Left renal pelvis (tissue), 4 donors: ENCODE measurements around the gene FGD4. TPM values are rescaled to one million over a fixed set of nuclear protein-coding genes. Genes with fewer than 3 reads are reported as not detected.

Experiments used
- DNase-seq, 4 donors: peaks; one replicate each; pipeline ENCODE4 v3.0.0-alpha.2; 2013; ENCODE audit warnings: low read depth in 4 of 4, low spot score in 3 of 4
- polyA plus RNA-seq, 4 donors: library from polyadenylated mRNA; unstranded; fragments of 120-200 nt; gene quantifications; one replicate each; pipeline ENCODE4 v1.2.1, GENCODE V29; 2013; ENCODE audit not compliant: insufficient read length in 4 of 4

FGD4 gene
- polyA plus RNA-seq, 4 donors = 3.4 to 18.5 (median 14.9) TPM

DNA sequence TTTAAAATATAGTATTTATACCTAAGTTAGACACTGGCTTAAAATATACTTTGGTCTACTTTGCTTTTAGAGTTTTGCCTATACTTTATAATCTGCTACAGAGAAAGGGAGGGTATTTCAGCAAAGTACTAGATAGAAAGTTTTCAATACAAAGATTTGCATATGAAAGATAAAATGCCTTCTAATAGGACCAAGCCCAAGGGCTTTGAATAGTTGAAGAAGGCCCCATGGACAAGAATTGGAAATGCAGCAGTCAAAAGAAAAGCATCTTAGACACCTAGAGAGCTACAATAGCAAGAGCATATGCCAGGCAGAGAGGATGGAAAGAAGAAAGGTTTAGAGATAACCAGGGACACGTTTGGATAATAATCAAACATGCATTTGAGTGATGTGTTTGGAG is 196.7 kb downstream of the FGD4 start:
- DNase-seq = no peak

DNA sequence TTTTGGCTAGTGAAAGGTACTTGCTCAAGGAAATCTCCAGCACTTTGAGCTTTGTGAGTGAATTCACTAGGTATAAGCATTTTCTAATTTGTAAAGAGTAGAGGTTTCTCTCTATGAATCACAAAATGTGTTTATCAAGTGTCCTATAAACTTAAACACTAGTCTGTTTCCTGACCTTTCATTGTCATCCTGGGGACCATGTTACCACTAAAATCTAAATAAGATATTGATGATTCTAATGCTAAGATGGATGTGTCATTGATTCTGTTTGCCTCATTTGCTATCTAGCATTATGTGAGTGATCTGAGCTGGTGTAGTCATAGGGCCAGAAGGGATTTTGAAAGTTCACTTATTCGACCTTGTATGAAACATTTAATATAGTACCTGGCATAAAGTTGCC is 199.3 kb downstream of the FGD4 start:
- DNase-seq = no peak

DNA sequence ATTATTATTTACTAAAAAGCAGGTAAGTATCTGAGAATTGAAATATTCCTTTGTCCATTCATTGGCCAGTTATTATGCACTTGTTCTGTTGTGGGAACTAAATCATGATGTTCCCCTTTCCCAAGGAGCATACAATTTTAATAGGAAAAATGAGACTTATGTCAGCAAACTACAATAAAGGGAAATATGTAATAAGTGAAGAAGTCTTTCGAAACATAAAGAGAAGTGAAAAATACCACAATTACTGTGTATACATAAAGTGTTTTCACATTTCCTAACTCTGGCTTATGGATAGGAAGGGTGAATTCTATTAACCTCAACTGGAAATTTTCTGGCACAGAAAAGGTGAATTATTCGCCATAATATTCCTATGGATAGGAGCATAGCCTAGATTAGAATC is 201.3 kb downstream of the FGD4 start:
- DNase-seq = no peak

DNA sequence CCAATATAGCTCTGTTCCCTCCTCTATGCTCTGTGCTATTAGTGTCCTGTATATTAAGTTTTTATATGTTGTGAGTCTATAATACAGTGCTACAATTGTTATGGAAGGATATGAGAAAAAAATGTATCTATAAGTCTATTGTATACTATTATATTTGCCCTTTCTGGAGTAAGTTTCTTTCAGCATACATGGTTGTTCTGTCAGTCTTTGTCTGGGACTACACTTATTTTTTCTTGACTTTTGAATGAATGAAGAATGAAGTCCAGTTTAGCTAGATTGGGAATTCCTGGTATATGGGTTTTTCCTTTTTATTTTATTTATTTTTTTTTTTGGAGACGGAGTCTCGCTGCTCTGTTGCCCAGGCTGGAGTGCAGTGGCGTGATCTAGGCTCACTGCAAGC is 203.7 kb downstream of the FGD4 start:
- no peak for DNase-seq

DNA sequence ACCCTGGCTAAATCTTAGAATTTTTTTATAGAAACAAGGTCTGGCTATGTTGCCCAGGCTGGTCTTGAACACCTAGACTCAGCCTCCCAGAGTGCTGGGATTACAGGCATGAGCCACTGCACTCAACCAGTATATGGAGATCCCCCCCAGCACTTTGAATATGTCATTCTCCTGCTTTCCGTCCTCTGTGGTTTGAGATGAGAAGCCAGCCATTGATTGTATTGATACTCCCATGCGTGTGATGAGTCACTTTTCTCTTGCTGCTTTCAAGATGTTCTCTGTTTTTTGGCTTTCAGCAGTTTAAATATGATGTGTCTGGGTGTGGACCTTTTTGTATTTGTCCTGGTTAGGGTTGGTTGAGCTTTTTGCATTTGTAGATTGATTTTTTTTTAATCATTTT is 204.5 kb downstream of the FGD4 start:
- no peak for DNase-seq

DNA sequence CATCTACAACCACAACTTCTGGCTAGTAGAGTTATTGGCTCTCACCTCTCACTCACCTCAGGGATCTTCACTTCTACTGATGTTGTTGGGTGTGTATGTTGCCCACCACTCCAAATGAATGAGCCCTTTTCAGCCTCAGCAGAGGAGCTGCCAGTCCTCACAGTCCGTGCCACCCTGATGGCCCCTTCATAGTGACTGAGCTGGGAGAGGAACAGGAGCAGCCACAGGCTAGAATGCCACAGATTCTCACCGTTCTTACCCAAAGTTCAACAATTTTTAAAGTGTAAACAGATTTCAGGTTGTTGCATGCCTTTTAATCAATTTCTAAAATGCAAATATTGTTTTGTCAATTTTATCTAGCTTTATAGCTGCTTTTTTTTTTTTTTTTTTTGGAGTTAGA is 205.2 kb downstream of the FGD4 start:
- no peak for DNase-seq

DNA sequence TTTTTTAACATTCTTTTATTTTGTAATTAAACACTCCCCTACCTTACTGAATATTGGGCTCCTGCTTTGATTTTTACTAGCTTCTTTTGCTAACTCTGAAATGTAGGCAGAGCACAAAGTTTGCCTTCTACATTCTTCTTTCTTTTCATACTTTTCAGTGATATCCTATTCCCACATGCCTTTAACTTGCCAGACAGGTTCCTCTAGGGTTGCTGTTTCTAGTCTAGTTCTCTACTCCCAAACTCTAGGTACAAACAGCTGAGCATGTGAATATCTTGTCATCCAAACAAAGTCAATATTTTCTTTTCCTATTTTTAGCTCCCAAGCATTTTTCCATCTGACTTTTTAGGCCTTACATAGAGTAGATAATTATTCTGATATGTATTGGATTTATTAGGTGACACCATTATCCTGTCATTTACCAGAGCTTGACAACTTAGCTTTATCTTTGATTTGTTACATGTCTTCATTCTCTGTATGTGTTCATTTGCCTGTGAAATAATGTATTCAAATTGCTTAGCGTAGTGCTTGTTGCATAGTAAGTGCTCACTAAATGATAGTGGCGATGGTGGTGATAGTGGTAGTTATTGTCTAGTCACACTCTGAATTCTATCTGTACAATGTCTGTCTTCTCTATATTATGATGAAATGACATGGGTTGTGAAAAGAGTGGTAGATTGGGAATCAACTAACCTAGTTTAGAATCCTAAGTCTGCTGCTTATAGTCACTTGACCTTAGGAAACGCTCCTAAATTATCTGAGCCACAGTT is 206.2 kb downstream of the FGD4 start:
- no peak for DNase-seq

DNA sequence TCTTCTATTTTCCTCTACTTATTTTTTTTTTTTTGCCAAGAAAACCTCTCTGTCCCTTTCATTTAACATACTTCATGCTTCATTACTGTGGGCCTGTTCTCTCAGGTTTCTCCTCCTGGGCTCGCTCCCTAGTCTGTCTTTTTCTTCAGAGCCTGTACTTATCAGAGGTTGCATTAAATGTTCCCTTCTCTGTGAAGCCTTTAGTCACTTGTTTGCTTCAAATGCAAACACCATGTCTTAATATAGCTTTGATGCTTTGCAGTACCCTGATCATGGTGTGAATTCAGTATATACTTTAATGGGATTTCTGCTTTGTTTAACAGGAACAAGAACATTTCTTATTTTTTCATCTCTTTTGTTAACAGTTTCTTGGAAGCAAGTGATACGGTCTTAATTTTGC is 207.1 kb downstream of the FGD4 start:
- DNase-seq = no peak

DNA sequence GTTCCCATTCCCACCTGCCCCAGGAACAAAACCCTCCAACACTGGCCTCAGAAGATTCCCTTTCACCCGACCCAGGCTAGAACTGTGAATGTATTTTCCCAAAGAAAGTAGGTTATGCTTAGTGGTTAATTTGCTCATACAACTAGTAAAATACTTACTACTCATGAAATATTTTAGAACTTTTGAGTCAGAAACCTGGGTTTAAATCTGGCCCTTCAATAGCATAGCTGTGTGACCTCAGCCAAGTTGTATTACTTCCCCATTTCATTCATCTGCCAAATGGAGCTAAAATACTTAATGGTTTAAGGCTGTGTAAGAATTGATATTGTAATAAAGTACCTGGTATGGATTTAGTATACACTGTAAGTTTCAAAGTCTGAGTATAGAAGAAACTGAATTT is 210.6 kb downstream of the FGD4 start:
- no peak for DNase-seq

DNA sequence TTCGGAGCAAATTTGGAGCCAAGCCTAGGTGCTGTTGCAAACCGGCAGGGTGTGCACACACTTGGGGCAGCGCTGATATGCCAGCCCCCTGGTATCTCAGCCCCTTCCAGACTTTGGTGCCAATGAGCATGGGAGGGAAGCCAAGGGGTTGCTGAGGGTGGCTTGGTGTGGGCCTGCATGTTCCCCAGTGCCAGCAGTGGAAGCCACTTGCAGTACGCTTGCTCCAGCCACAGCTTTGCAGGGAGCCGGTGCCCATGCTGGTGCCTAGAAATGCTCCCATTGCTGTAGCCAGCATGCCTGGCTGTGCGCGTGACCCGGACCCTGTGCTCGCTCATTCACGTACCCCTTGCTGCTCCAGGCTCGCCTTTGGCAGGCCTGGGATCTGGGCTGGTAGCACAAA is 212.6 kb downstream of the FGD4 start:
- no peak for DNase-seq

DNA sequence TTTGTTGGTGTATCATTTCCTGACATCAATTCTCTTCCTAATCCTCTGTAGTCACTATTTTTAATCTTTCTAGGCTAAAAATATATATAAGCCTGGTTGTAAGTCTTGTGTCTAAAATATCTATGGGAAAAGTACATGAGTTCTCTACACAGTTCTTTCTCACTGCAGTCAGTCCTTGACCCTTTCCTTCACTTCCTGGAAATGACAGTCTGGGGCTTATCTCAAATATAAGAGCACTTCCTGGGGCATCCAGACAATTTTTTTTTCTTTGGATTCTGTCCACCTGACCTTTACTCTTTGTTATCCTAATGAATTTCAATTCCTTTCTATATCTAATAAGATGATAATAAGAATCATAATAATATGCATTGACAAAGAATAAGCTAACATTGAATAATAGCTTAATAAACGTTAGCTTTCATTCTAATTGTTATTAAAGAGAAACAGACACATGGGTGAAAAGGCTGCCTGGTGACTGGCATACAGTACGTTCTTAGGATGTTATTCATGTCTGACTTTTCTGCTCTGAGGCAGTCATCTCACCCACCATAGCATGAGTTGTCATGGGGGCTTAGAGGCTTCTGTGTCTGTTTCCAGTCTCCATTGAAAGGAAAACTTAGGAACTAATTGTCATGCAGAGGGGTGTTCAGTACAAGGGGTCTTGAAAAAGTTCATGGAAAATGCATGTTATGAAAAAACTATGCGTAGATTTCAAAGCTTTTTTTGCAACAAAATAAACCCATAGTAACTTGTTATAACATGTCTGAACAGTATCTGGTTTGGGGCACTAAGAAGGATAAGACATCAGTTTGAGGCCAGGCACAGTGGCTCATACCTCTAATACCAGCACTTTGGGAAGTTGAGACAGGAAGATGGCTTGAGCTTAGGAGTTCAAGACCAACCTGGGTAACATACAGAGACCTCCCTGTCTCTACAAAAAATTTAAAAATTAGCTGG is 213.6 kb downstream of the FGD4 start:
- no peak for DNase-seq

DNA sequence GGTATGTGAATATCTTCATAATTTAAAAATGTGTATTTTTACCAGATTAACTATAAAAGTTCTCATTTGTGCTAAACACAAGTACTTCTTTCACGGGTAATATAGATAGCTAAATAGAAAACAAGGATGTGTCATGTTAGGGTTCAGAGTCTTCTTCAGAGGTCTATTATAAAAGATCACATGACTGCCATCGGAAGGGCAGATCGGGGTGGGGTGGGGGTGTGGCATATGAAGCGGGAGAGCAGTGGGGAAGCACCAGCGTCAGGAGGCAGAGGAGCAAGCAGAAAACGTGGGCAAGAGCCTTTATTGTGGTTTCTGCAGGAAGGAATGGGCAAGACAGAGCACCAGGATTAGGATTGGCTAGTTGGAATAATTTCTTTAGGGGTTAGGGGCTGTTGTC is 216.1 kb downstream of the FGD4 start:
- no peak for DNase-seq

DNA sequence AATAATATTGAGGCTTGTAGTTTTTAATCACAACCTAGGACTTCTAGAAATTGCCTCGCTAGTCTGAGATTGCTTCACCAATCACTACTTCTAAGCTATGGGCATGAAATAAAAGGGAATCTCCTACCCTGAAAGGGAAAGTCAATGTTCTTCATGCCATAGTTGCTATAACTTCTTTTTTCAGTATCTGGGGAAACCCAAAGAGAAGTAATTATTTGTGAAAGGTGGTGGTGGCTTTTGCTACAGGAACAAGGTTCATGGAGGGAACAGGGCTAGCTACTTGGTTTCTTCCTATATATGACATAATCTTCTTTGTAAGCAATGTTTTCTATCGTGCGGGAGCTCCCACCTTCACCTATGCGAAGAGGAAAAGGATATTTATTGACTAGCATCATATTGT is 218.2 kb downstream of the FGD4 start:
- DNase-seq = no peak

DNA sequence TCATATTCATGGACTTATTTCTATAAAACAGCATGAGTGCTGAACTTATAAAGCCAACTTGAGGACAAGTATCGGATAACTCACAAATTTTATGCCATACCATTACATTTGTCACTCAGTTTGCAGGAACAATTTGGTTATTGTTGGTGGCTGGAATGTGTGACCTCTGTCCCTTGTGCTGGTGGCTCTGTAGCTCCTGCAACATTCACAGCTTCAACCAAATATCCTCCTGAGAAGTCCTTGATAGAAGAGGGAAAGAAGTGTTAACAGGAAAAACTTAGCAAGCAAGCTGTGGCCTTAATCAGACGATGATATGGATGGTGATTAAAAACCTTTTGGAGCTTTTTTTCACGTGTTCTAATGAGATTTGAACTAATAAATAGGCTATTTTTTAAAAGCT is 218.8 kb downstream of the FGD4 start:
- DNase-seq = no peak

DNA sequence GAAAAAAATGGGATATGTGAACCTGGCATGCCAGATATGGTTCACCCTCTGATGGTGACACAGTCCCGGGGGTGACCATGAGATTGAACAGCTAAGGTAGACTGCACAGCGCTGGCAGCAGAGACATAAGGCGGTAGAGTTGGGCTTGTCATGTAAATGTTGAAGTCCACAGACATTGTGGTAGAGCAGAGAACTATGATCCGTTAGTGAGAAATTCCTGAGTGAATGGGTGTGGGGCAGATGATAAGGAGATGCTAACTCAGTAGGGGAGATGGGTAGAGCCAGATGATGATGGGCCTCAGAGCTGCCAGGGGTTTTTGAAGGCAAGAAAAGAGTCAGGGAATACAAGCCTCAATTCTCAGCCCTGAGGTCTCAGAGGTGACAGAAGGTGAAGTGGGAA is 228.6 kb downstream of the FGD4 start:
- no peak for DNase-seq

DNA sequence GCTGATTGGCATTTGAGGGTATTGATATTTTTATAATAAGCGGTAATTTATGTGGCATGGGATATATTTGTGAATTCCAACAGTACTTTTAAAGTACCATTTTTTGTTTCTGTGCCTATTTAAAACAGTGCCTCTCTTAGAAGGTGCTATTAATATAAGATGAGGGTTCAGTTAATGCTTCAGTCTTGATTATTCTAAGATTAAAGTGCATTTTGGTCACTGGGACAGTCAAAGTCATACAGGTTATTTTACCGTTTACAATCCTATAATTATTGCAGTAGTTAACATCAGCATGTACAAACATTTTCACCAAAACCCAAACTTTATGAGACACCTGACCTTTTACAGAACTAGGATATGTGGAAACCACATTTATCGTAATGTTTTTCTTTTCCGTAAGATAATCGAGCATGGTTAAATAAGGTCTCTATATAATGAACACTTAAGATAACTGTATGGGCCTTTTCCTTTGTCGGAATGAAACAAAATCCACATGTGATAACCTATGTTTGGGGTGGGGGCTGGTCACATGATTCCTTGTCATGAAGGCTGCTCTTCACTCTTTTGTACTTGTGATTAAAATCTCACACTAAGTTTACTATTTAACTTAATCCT is 242.0 kb downstream of the FGD4 start:
- DNase-seq = no peak

DNA sequence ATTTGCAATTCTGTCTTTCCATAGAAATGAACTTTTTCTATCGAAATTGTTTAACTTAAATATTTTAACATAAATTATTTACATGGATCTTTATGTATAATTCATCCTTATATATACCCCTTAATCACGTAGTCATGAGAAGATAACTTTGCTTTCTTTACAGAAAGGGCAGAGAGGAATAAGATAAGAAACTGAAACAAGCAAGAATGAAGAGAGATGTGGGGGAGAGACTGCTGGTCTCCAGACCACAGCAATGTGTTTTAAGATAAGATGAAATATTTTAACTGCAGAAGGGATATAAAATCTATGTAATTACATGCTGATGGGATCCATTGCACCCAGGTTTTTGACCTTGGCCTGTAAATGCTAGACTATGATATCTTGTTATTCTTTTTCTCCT is 245.1 kb downstream of the FGD4 start:
- DNase-seq = no peak

DNA sequence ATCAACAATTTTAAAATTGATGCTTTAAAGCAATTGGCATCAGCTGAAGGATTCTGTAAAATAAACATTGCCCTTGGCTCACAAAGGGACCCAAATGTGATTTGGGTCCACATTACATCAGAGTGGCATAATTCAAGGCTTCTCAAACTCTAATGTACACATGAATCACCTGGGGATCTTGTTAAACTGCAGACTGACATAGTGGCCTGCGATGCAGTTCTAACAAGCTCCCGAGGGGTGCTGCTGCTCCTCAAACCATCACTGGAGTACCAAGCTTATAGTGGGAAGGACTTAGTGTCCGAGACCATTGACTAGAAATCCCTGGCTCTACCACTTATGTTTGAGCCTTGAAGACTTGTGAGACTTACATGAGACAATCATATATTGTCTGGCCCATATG is 247.9 kb downstream of the FGD4 start:
- no peak for DNase-seq

DNA sequence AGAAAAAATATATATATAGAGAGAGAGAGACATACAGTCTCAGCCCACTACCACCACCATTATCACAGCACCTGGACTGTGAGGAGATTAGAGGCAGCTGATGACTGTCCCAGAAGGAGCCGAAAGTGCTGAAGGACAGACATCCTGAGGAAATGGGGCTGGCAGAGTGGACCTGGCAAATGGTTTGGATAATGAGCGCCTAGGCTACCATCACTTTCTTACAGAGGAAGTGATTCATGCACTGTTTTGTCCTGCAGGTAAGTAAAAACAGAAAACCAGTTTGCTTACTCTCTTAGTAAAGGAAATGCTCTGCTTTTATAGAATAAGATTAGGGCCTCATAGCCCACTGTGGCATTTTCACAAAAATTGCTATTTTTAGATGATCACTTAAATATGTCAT is 251.2 kb downstream of the FGD4 start:
- DNase-seq = no peak

DNA sequence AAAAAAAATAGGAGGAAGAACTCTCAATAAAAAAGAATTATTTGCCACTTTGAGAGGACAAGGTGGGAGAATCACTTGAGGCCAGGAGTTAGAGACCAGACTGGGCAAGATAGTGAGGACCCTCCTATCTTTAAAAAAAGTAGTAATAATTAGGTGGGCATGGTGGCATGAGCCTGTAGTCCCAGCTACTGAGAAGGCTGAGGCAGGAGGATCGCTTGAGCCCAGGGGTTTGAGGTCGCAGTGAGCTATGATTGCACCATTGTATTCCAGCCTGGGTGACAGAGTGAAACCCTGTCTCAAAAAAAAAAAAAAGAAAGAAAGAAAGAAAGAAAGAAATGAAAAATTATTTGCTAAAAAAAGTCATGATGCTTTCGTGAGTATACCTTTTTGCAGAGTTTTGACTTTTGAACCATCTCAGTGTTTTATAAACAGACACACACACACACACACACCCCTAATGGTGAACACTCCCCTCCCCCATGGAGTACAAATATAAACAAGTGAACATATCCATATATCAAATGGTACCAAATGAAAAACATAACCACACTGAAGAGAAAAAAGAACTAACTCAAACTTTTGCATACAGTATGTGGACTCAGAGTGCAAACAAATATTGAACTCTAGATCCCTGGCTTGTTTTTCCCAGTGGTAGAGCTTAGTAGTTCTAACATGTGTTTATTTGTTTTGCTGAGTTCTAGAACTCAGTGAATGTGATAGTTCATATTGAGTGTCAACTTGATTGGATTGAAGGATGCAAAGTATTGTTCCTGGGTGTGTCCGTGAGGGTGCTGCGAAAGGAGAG is 252.0 kb downstream of the FGD4 start:
- DNase-seq = no peak

DNA sequence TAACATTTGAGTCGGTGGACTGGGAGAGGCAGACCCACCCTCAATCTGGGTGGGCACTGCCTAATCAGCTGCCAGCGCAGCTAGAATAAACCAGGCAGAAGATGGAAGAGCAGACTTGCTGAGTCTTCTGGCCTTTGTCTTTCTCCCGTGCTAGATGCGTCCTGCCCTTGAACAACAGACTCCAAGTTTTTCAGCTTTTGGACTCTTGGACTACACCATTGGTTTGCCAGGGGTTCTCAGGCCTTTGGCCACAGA is 252.5 kb downstream of the FGD4 start:
- no peak for DNase-seq
